HTERT RPE-1 (cell line): ENCODE data around the gene BLTP2.

Source experiments
- in situ Hi-C: fragments of 300-500 bp; cut with MboI; formaldehyde crosslinking; loops from 4 replicates; pipeline ENCODE4 v1.14.3; 2020; ENCODE audit warnings: low sequenced_read_pairs

Gene BLTP2

GRCh38 chr17:28599311-28600184 lies 45.4 kb downstream of the BLTP2 start:
- in situ Hi-C loops, result no loop called here

GRCh38 chr17:28598799-28599310 lies 46.1 kb downstream of the BLTP2 start, which contains the start of gene SPAG5:
Gene SPAG5 (minus strand): TSS chr17:28599025. CDS start chr17:28598946, 79 bp downstream.
- in situ Hi-C loops, result no loop called here

GRCh38 chr17:28598389-28598788 lies 46.6 kb downstream of the BLTP2 start:
- in situ Hi-C loops, result no loop called here

- in situ Hi-C loops, result no loop called here
Measured at GRCh38 chr17:28597606-28598383, 47.2 kb downstream of the BLTP2 start.
